Uterus (tissue), 4 donors: Measurements from ENCODE around the gene MYBPC1. TPM values are rescaled to one million over a fixed set of nuclear protein-coding genes. Genes with fewer than 3 reads are reported as not detected.

Experiments used
- DNase-seq, 2 donors: peaks; one replicate each; pipeline ENCODE4 v3.0.0-alpha.2; 2019 to 2020
- H3K27ac ChIP-seq, 2 donors: fragments of 200-600 bp; sonication (generic); 1 replicate in 1 of 2; 2 replicates in 1 of 2; pipeline ENCODE4 v1.5.1; 2016 to 2018
- H3K27me3 ChIP-seq, 2 donors: fragments of 200-600 bp; sonication (generic); one replicate each; pipeline ENCODE4 v1.5.1; 2018 to 2019; ENCODE audit warnings: control low read depth in 1 of 2
- H3K36me3 ChIP-seq, 2 donors: fragments of 200-600 bp; sonication (generic); one replicate each; pipeline ENCODE4 v1.5.1; 2019; ENCODE audit warnings: control low read depth in 1 of 2
- H3K4me1 ChIP-seq, 2 donors: fragments of 200-600 bp; sonication (generic); one replicate each; pipeline ENCODE4 v1.5.1; 2018 to 2019; ENCODE audit warnings: control low read depth in 1 of 2
- H3K4me3 ChIP-seq, 2 donors: fragments of 200-600 bp; sonication (generic); 1 replicate in 1 of 2; 2 replicates in 1 of 2; pipeline ENCODE4 v1.5.1; 2018 to 2019; ENCODE audit warnings: mild to moderate bottlenecking in 1 of 2
- H3K9me3 ChIP-seq, 2 donors: fragments of 200-600 bp; sonication (generic); one replicate each; pipeline ENCODE4 v1.5.1; 2019; ENCODE audit warnings: control low read depth in 1 of 2
- CTCF ChIP-seq, 4 experiments: fragments of 200-600 bp in 2 of 4; fragments of 450-650 bp in 2 of 4; sonication (generic) in 2 of 4; IDR thresholded peaks; one replicate each; pipeline ENCODE4 v1.5.1; 2016 to 2019; ENCODE audit warnings: antibody characterized with exemption in 4 of 4, mild to moderate bottlenecking in 2 of 4, moderate library complexity in 1 of 4
- POLR2A ChIP-seq, 2 donors: fragments of 450-650 bp; IDR thresholded peaks; one replicate each; pipeline ENCODE4 v1.6.1; 2016; ENCODE audit warnings: antibody characterized with exemption in 2 of 2, mild to moderate bottlenecking in 1 of 2, moderate library complexity in 1 of 2
- intact Hi-C: fragments of 100-400 bp; cut with DNase I; formaldehyde crosslinking; loops from one replicate; pipeline ENCODE4 v1.15.1; 2023; ENCODE audit warnings: low total_unique reads
- total RNA-seq, 4 donors: library from RNA; depleted of rRNA in 3 of 4; stranded (reverse); fragments of >200 nt in 3 of 4; gene quantifications; one replicate each; pipeline versions ENCODE4 v1.1.0 to v1.2.4, GENCODE V29; 2014 to 2023
- donor health status: DM: yes; HTN: yes; CAD: no.

Gene MYBPC1
- total RNA-seq, 4 donors from 2014 or later = 0.14 to 0.73 TPM; not detected in 2

GRCh38 chr12:101710288-101710687, 115.5 kb downstream of the MYBPC1 start:
- no peaks in the 10 kb centered on the region for H3K27me3 ChIP-seq
- intact Hi-C loops = no loop called here
- TF ChIP-seq POLR2A (IDR thresholded peaks at IDR 0.05) (no peak), CTCF (IDR thresholded peaks at IDR 0.05) (no peak)
- H3K4me1 ChIP-seq = peaks cover 0 to 2% of the 10 kb centered on the region in 2 donors
- no peak overlapping the region for H3K27ac ChIP-seq
- no peak for DNase-seq
- H3K9me3 ChIP-seq = no peaks in the 10 kb centered on the region
- H3K4me3 ChIP-seq = no peak overlapping the region
- H3K36me3 ChIP-seq = no peaks in the 10 kb centered on the region

- Histone ChIP-seq H3K36me3 (no peaks in the 10 kb centered on the region), H3K4me3 (no peak overlapping the region), H3K27ac (peak overlapping the region; percentile 22 to 68), H3K27me3 (no peaks in the 10 kb centered on the region), H3K4me1 (no peaks in the 10 kb centered on the region), H3K9me3 (no peaks in the 10 kb centered on the region)
- peak in 1 of 2 donors; percentile 17 for DNase-seq
- TF ChIP-seq CTCF (IDR thresholded peaks at IDR 0.05) (no peak), POLR2A (IDR thresholded peaks at IDR 0.05) (no peak)
- intact Hi-C loops = no loop called here
Observed at GRCh38 chr12:101713059-101713682, 118.4 kb downstream of the MYBPC1 start.

- no peak for DNase-seq
- no peaks in the 10 kb centered on the region for H3K4me1 ChIP-seq
- intact Hi-C loops = no loop called here
- H3K27me3 ChIP-seq = no peaks in the 10 kb centered on the region
- H3K36me3 ChIP-seq = no peaks in the 10 kb centered on the region
- no peak for TF ChIP-seq CTCF (IDR thresholded peaks at IDR 0.05)
- TF ChIP-seq POLR2A (IDR thresholded peaks at IDR 0.05) = no peak
- H3K9me3 ChIP-seq = no peaks in the 10 kb centered on the region
- peak overlapping the region in 1 of 2 donors; percentile 68 for H3K27ac ChIP-seq
- H3K4me3 ChIP-seq = no peak overlapping the region
Observed at GRCh38 chr12:101713930-101714329, 119.2 kb downstream of the MYBPC1 start.

GRCh38 chr12:101714877-101715444, 120.2 kb downstream of the MYBPC1 start:
- H3K4me1 ChIP-seq = no peaks in the 10 kb centered on the region
- H3K4me3 ChIP-seq = no peak overlapping the region
- intact Hi-C loops = no loop called here
- no peak overlapping the region for H3K27ac ChIP-seq
- H3K9me3 ChIP-seq = no peaks in the 10 kb centered on the region
- TF ChIP-seq CTCF (IDR thresholded peaks at IDR 0.05) = no peak
- TF ChIP-seq POLR2A (IDR thresholded peaks at IDR 0.05) = no peak
- H3K36me3 ChIP-seq = no peaks in the 10 kb centered on the region
- H3K27me3 ChIP-seq = no peaks in the 10 kb centered on the region
- no peak for DNase-seq

GRCh38 chr12:101719566-101719965, 124.8 kb downstream of the MYBPC1 start:
- intact Hi-C loops = no loop called here
- H3K27me3 ChIP-seq = no peaks in the 10 kb centered on the region

More at GRCh38 chr12:101719566-101719965, 124.8 kb downstream of the MYBPC1 start:
- no peaks in the 10 kb centered on the region for H3K36me3 ChIP-seq
- no peaks in the 10 kb centered on the region for H3K4me1 ChIP-seq
- TF ChIP-seq POLR2A (IDR thresholded peaks at IDR 0.05) (no peak), CTCF (IDR thresholded peaks at IDR 0.05) (no peak)
- H3K27ac ChIP-seq = no peak overlapping the region
- no peak overlapping the region for H3K4me3 ChIP-seq
- no peak for DNase-seq
- no peaks in the 10 kb centered on the region for H3K9me3 ChIP-seq
